GM19438 (cell line): ENCODE measurements around the gene CCDC136.

Experiments used
- ATAC-seq: cut with Tn5 transposase; IDR thresholded peaks from one replicate; pipeline ENCODE4 v1.9.1; 2021; ENCODE audit warnings: low read depth; ENCODE audit not compliant: unreplicated experiment

Gene CCDC136

DNA sequence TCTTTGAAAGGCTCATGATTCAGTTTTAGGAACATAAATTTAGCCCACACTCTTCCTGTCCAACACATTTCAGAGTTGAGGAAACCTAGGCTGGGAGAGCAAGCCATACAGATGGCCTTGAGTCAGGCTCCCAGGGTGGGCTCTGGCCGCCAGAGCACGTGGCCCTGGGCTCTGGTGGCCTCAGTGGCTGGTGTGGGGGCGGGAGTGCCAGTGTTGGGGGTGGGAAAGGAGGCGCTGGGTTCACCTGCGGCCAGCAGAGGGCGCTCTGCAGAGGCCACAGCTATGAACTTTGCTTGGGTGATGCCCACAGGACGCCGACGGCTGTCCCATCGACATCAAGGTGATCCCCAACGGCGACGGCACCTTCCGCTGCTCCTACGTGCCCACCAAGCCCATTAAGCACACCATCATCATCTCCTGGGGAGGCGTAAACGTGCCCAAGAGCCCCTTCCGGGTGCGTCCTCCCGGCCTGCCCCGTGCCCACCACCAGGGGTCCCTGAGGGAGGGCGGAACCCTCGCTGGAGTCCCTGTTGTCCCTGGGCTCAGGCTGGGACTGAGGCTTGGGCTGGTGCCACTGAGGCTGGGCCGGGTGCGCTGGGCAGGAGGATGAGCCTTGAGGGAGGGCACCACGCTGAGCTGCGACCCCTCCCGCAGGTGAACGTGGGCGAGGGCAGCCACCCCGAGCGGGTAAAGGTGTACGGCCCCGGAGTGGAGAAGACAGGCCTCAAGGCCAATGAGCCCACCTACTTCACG lies 50.3 kb downstream of the CCDC136 start:
- ATAC-seq = no peak

DNA sequence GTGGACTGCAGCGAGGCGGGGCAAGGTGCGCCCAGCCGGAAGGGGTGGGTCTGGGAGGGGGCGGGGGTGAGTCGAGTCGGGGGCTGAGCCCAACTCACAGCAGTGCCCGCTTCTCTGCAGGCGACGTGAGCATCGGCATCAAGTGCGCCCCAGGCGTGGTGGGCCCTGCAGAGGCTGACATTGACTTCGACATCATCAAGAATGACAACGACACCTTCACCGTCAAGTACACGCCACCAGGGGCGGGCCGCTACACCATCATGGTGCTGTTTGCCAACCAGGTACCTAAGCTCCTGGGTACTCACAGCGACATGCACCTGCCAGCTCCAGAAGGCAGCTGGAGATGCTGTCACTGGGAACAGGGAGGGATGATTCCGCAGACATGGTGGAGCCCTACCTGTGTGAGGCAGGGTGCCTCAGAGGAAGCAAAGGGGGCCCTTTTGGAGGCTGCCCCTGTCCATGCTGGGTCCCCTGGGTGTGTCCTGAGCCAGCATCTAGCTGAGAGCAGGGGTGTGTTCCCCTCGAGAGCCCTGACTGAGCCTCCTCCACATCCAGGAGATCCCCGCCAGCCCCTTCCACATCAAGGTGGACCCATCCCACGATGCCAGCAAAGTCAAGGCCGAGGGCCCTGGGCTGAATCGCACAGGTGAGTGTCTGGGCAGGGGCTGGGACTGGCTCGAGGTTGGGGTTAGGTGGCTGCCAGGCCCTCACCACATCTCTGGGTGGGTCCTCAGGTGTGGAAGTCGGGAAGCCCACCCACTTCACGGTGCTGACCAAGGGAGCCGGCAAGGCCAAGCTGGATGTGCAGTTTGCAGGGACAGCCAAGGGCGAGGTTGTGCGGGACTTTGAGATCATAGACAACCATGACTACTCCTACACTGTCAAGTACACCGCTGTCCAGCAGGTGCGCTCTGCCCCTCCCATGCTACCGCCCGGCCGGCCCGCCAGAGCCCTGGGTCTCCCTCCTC lies 51.2 kb downstream of the CCDC136 start:
- ATAC-seq = no peak

DNA sequence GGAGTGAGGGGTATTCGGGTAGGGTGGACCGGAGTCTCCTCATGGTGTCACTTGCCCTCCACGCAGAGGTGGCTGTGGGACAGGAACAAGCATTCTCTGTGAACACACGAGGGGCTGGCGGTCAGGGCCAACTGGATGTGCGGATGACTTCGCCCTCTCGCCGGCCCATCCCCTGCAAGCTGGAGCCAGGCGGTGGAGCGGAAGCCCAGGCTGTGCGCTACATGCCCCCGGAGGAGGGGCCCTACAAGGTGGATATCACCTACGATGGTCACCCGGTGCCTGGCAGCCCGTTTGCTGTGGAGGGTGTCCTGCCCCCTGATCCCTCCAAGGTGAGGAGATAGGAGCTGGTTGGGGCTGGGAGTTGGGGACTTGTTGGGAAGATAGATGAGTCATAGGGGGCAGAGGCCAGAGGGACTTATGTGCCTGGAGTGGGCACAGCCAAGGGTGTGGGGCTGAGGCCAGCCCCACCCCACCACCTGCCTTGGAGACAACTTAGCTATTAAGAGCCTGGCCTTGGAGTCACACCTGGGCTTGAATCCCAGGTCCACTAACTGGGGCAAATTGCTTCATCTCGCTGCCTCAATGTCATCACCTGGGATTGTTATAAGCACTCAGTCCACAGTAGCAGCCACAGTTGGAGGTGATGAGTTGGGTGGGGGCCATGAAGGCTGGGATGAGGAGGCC lies 52.3 kb downstream of the CCDC136 start:
- no peak for ATAC-seq

DNA sequence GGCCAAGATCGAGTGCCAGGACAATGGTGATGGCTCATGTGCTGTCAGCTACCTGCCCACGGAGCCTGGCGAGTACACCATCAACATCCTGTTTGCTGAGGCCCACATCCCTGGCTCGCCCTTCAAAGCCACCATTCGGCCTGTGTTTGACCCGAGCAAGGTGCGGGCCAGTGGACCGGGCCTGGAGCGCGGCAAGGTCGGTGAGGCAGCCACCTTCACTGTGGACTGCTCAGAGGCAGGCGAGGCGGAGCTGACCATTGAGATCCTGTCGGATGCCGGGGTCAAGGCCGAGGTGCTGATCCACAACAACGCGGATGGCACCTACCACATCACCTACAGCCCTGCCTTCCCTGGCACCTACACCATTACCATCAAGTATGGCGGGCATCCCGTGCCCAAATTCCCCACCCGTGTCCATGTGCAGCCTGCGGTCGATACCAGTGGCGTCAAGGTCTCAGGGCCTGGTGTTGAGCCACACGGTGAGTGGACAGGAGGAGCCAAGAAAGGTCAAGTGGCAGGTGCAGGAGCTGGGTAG lies 53.1 kb downstream of the CCDC136 start:
- ATAC-seq = no peak

DNA sequence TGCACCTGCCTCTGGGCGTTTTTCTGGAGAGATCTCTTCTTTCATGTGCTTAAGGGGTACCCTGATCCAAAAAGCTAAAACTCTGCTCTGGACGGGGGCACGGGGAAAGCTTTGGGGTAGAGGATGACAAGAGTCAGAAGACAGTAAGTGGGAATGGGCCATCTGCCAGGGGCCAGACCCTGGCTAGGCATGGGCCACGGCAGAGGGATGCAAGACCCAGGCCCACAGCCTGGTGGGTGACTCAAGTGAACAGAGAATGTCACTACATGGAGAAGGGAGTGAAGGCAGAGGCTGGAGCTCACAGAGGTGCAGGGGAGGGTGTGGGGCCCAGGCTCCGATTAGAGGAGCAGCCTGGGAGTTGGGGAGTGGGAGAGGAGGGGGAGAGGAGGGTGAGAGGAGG lies 53.7 kb downstream of the CCDC136 start:
- ATAC-seq = no peak

DNA sequence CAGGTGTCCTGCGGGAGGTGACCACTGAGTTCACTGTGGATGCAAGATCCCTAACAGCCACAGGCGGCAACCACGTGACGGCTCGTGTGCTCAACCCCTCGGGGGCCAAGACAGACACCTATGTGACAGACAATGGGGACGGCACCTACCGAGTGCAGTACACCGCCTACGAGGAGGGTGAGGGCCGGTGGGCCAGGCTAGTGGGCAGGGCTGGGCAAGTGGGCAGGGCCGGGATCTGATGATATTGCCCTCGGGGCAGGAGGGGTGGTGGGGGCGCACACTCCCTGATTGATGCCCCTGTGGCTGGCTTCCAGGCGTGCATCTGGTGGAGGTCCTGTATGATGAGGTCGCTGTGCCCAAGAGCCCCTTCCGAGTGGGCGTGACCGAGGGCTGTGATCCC lies 54.2 kb downstream of the CCDC136 start:
- no peak for ATAC-seq

DNA sequence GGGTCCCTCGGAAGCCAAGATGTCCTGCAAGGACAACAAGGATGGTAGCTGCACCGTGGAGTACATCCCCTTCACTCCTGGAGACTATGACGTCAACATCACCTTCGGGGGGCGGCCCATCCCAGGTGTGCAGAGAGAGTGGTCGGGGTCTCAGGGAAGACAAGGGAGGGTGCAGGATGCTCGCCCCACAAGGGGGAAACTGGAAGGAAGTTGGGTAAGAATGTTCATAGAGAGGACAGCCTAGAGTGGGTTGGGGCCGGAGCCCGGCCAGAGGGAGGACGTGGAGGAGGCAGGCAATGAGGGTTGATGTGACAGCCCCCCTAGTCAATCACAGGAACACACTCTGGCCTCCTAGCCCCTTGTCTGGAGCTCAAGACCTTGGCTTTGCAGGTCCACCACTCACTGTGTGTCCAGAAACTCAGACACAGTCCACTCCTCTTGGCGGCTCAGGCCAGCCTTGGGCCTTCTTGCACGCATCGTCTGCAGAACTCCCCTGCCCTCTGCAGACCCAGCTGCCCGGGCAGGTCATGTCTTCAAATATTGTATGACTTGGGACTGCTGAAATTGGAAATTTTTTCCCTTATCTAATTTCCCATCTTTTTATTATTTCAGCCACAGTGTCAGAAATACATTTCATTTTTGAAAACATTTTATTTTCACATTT lies 55.1 kb downstream of the CCDC136 start:
- no peak for ATAC-seq

DNA sequence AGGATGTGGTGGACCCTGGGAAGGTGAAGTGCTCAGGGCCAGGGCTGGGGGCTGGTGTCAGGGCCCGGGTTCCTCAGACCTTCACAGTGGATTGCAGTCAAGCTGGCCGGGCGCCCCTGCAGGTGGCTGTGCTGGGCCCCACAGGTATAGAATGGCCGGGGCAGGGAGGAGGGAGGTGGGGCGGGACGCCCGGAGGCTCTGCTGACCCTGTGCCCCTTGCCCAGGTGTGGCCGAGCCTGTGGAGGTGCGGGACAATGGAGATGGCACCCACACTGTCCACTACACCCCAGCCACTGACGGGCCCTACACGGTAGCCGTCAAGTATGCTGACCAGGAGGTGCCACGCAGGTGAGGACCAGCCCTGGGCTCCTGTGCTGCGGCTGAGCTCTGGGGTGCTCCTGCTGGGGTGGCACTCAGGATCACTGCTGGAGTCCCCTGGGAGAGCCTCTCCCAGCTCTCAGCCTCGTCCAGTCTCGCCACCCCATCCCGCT lies 56.0 kb downstream of the CCDC136 start:
- no peak for ATAC-seq

DNA sequence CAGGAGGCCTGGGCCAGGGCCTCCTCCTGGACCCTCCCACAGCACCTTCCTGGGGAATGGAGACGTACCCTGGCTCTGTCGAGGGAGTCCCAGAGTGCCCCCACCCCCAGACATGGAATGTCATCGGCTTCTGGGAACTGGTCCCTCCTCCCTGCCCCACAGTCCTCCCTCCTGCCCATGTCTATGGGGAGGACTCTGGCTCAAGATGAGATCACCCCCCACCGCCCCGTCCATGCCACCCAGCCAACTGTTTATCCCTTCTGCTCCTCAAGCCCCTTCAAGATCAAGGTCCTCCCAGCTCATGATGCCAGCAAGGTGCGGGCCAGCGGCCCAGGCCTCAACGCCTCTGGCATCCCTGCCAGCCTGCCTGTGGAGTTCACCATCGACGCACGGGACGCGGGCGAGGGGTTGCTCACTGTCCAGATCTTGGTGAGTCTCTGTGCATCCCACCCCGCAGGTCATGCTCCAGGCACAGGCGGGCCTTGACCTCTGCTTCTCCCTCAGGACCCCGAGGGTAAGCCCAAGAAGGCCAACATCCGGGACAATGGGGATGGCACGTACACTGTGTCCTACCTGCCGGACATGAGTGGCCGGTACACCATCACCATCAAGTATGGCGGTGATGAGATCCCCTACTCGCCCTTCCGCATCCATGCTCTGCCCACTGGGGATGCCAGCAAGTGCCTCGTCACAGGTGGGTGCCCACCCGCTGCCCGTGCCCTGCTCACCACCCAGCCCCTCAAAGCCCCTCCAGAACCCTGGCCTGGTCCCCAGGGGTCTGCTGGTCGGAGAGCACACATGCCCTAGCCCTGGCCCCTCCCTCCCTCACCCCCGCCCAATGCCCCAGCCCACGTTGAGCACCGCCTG lies 56.8 kb downstream of the CCDC136 start:
- no peak for ATAC-seq

DNA sequence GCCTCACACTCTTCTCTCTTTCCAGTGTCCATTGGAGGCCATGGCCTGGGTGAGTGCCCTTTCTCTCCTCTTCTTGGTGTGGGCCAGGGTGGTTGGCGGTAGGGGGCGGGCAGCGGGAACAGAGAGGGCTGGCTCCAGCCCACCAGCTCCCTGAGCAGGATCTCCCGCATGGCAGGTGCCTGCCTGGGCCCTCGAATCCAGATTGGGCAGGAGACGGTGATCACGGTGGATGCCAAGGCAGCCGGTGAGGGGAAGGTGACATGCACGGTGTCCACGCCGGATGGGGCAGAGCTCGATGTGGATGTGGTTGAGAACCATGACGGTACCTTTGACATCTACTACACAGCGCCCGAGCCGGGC lies 57.4 kb downstream of the CCDC136 start:
- ATAC-seq = no peak

DNA sequence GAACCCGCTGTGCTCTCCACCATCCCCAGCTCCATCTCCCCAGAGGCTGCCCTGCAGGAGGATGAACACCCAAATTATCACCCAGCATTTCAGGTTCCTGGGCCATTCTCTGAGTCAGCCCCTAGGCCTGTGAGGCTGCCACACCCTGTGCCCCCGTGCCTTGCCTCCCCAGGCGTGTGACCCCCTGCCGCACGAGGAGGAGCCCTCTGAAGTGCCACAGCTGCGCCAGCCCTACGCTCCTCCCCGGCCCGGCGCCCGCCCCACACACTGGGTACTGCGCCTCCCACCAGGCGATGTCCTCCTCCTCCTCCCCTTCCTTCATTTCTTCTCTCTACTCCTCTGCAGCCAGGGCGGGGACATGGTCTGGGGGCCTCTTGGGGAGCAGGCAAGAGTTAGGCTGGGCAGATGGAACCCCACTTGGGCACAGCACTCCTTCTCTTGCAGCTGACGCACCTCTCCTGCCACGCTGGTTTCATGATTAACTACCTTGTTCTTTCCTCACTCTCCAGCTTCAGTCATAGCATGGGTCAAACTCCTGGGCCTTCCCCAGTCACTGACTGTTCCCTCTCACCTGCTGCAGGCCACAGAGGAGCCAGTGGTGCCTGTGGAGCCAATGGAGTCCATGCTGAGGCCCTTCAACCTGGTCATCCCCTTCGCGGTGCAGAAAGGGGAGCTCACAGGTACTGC lies 58.2 kb downstream of the CCDC136 start:
- ATAC-seq = no peak

DNA sequence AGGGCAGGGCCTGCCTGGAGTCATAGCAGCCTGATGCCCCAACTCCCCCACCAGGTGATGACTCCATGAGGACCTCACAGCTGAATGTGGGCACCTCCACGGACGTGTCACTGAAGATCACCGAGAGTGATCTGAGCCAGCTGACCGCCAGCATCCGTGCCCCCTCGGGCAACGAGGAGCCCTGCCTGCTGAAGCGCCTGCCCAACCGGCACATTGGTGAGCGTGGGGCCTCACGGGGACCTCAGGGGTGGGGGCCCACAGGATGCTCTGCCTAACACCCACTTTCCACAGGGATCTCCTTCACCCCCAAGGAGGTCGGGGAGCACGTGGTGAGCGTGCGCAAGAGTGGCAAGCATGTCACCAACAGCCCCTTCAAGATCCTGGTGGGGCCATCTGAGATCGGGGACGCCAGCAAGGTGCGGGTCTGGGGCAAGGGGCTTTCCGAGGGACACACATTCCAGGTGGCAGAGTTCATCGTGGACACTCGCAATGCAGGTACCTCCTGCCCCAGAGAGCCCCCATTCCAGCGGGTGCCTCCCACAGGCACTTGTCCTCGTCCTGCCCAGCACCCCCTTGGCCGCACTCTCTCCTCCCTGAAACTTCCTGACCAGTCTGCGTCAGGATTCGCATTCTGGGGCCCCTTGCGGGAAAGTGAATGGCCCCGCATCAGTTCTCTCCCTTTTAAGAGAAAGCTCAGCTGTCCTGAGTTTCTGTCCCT lies 60.9 kb downstream of the CCDC136 start:
- no peak for ATAC-seq

DNA sequence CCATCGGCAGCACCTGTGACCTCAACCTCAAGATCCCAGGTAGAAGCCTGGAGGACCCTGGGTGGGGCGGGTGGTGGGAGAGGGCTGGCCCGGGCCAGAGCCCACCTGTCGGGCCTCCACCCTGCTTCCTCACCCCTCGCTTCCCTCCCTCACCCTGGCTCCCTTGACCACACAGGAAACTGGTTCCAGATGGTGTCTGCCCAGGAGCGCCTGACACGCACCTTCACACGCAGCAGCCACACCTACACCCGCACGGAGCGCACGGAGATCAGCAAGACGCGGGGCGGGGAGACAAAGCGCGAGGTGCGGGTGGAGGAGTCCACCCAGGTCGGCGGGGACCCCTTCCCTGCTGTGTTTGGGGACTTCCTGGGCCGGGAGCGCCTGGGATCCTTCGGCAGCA lies 62.0 kb downstream of the CCDC136 start:
- no peak for ATAC-seq

DNA sequence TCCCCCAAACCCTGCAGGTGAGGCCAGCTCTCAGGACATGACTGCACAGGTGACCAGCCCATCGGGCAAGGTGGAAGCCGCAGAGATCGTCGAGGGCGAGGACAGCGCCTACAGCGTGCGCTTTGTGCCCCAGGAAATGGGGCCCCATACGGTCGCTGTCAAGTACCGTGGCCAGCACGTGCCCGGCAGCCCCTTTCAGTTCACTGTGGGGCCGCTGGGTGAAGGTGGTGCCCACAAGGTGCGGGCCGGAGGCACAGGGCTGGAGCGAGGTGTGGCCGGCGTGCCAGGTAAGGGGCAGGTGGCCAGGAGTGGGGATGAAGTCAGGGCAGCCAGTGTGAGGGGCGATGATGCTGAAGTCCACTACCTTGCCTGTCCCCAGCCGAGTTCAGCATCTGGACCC lies 62.6 kb downstream of the CCDC136 start:
- no peak for ATAC-seq

DNA sequence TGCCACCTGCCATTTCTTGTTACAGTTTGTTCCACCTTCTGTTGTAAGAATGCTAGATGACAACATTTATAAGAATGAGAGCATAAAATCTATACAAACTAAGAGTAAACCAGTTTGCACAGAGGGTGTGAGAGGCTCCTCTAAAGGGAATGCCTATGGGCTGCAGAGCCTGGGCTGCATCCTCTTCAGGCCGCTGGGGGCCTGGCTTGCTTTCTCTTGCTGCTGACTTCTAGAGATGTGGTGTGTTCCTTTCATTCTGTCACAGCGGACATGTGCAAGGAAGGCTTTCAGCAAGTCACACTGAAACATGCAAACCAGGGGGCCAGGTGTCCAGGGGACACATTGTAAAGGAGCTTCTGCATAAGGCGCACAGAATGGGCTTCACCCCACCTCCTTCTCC lies 63.8 kb downstream of the CCDC136 start:
- ATAC-seq = no peak

DNA sequence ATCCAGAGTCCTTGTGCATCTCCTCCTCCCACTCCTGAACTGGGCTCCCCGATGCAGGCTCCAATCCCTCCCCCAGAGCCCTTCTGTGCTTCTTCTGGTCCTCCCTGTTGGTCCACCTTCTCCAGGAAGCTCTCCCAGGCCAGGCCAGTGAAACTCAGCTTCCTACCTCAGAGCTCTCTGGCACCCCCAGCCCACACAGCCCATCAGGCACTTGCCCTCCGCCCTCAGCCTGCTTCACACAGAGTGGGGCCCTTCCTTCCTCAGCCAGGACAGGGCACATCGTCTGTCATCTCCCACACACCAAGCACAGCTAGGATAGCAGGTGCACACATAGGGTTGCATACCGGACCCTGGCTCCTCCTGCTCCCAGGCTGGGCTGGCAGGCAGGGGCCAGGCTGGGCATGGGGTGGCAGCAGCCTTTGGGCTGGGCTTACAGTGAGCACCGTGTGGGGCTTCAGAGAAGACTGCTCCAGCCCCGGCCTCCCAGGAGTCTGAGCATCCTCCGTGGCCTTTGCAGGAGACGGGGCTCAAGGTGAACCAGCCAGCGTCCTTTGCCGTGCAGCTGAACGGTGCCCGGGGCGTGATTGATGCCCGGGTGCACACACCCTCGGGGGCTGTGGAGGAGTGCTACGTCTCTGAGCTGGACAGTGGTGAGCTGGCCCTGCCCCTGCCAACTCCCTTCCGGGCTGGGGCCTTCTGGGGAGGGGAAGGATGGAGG lies 64.4 kb downstream of the CCDC136 start:
- ATAC-seq = no peak

DNA sequence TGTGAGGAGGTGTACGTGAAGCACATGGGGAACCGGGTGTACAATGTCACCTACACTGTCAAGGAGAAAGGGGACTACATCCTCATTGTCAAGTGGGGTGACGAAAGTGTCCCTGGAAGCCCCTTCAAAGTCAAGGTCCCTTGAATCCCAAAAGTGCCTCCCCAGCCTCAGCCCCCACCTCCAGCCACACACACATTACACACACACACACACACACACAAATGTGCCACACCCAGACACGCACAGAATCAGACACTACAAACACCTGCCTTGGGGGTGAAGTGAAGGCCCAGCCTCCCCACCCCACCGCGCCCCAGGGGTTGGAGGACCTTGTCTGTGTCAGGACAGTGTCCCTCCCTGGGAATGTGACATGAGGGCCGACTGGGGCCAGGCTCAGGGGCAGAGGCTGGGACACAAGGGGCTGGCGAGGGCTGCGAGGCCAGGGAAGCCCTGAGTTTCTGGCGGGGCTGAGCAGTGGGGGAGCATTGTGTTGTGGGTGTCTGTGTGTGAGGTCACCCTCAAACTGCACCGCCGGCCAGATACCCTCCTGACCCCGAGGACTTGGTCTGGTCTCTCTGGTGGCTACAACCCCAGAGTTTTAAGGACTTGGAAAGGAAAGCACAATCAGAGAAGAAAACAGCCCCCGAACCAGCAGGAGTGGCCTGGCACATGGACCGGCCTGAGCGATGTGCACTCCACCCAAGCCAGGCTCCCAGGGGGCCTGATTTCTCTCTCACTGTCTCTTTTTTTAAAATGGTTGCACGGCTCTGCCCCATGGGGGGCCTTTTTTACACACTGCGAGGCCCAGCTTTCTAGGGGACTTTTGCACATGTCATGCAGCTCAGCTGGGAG lies 66.8 kb downstream of the CCDC136 start:
- no peak for ATAC-seq
